Ovary (tissue), 3 donors: ENCODE results near the gene MYO1C.

Source experiments
- CTCF ChIP-seq, 3 donors: fragments of 450-650 bp in 2 of 3; fragments of 200-600 bp in 1 of 3; IDR thresholded peaks; one replicate each; pipeline versions ENCODE4 v1.5.1 to v1.8.0; 2016 to 2022; ENCODE audit warnings: antibody characterized with exemption in 3 of 3, mild to moderate bottlenecking in 1 of 3
- EP300 ChIP-seq: sonication (generic); formaldehyde crosslinking; IDR thresholded peaks from one replicate; pipeline ENCODE4 v1.6.1; 2017; ENCODE audit warnings: antibody characterized with exemption
- POLR2A ChIP-seq: fragments of 450-650 bp; IDR thresholded peaks from one replicate; pipeline ENCODE4 v1.6.1; 2017; ENCODE audit warnings: antibody characterized with exemption, mild to moderate bottlenecking, moderate library complexity
- donor health status: DM: no; HTN: no; CAD: no.

GRCh38 chr17:1434150-1434549 lies 58.3 kb downstream of the MYO1C start:
- TF ChIP-seq CTCF (IDR thresholded peaks at IDR 0.05) (no peak), POLR2A (no peak), EP300 (no peak)
